ENCODE measurements around the gene SH3TC1. TPM values are rescaled to one million over a fixed set of nuclear protein-coding genes. Genes with fewer than 3 reads are reported as not detected.

SH3TC1 gene
- total and polyA plus RNA-seq, 9 donors = 1.1 to 34.5 (median 5.4) TPM

- intact Hi-C loops (cut with DNase I) = loop anchor here in 1 of 4 donors (5.0 kb wide), 1 partner anchor 328 kb away; no protein-coding TSS in a partner anchor
- no peak overlapping the region for H3K4me3 ChIP-seq
- TF ChIP-seq, protein P1, sequence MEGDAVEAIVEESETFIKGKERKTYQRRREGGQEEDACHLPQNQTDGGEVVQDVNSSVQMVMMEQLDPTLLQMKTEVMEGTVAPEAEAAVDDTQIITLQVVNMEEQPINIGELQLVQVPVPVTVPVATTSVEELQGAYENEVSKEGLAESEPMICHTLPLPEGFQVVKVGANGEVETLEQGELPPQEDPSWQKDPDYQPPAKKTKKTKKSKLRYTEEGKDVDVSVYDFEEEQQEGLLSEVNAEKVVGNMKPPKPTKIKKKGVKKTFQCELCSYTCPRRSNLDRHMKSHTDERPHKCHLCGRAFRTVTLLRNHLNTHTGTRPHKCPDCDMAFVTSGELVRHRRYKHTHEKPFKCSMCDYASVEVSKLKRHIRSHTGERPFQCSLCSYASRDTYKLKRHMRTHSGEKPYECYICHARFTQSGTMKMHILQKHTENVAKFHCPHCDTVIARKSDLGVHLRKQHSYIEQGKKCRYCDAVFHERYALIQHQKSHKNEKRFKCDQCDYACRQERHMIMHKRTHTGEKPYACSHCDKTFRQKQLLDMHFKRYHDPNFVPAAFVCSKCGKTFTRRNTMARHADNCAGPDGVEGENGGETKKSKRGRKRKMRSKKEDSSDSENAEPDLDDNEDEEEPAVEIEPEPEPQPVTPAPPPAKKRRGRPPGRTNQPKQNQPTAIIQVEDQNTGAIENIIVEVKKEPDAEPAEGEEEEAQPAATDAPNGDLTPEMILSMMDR (IDR thresholded peaks at IDR 0.05) = no peak
- TF ChIP-seq POLR2A (IDR thresholded peaks at IDR 0.05) = no peak
- TF ChIP-seq EP300 (IDR thresholded peaks at IDR 0.05) = no peak
- no peaks in the 10 kb centered on the region for H3K27me3 ChIP-seq
- H3K4me1 ChIP-seq (ENCODE audit: insufficient read depth) = no peaks in the 10 kb centered on the region
- H3K36me3 ChIP-seq = no peaks in the 10 kb centered on the region
- DNase-seq = no peak
- H3K27ac ChIP-seq = no peak overlapping the region
- 96 to 100% (median 98%) methylated on average over 1 of the region's 1 CpG for WGBS, 3 donors
- no peaks in the 10 kb centered on the region for H3K9me3 ChIP-seq
Measured at GRCh38 chr4:8234715-8235114, 35.6 kb downstream of the SH3TC1 start.

DNA sequence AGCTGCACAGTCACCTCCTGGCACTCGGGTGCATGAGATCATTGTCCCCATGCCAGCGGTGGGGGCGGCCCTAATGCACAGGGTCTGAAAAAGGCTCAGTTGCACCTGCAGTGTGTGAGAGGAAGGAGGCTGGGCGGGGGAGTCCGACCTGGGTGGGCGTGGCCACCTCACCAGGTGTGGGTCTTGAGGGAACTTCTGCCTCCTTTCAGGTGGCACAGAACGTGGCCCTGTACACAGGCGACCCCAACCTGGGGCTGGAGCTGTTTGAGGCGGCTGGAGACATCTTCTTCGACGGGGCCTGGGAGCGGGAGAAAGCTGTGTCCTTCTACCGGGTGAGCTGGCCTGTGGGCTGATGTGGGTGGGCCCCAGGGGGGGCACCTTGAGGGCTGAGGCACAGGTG, 36.1 kb downstream of the SH3TC1 start:
- Histone ChIP-seq H3K4me3 (no peak overlapping the region), H3K9me3 (no peaks in the 10 kb centered on the region), H3K27me3 (no peaks in the 10 kb centered on the region), H3K4me1 (ENCODE audit: insufficient read depth) (no peaks in the 10 kb centered on the region), H3K27ac (no peak overlapping the region), H3K36me3 (no peaks in the 10 kb centered on the region)
- intact Hi-C loops (cut with DNase I) = no loop called here
- 82 to 85% (median 83%) methylated on average over 13 of the region's 13 CpGs for WGBS, 3 donors
- no peak for TF ChIP-seq POLR2A (IDR thresholded peaks at IDR 0.05)
- TF ChIP-seq EP300 (IDR thresholded peaks at IDR 0.05) = no peak
- TF ChIP-seq, protein P1 (IDR thresholded peaks at IDR 0.05) = no peak
- DNase-seq = no peak

- TF ChIP-seq POLR2A (IDR thresholded peaks at IDR 0.05) (no peak), EP300 (IDR thresholded peaks at IDR 0.05) (no peak)
- TF ChIP-seq, protein P1 (IDR thresholded peaks at IDR 0.05) = no peak
- no peaks in the 10 kb centered on the region for H3K4me1 ChIP-seq (ENCODE audit: insufficient read depth)
- H3K9me3 ChIP-seq = no peaks in the 10 kb centered on the region
- DNase-seq = no peak
- whole genome bisulfite sequencing, 3 donors = 91 to 94% (median 94%) methylated on average over 12 of the region's 12 CpGs
- H3K4me3 ChIP-seq = no peak overlapping the region
- intact Hi-C loops (cut with DNase I) = no loop called here
- no peak overlapping the region for H3K27ac ChIP-seq
- no peaks in the 10 kb centered on the region for H3K27me3 ChIP-seq
- H3K36me3 ChIP-seq = no peaks in the 10 kb centered on the region
Measured at GRCh38 chr4:8235686-8236085, 36.6 kb downstream of the SH3TC1 start.

DNA sequence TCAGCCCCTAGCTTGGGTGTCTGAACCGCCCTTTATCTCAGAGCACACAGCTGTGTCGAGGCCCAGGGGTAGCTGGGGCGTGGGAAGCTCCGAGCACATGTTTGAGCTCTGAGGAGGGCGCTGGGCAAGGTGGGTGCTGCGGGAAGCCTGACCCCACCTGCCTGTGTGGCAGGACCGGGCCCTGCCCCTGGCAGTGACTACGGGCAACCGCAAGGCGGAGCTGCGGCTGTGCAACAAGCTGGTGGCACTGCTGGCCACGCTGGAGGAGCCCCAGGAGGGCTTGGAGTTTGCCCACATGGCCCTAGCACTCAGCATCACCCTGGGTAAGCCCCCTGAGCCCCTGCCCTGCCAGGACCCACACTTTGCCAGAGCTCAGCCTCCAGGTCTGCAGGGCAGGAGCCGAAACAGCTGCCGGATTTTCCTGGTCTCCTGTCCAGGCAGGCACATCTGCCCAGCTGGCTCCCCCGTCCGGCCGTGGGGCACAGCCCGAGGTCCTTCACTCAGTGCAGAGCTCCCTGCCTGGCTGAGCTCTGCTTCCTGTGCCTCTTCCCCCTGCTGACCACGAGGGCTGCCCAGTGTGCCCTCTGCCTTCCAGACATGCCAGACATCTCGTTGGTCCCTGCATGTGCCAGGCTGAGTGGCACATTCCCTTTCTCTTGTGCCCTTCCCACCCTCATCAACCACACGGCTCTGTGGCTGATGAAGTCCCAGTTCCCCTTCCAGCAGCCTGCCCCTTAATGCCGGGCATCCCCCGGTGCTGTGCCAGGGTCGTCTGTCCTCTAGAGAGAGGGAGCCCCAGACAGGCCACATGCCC, 37.2 kb downstream of the SH3TC1 start:
- Histone ChIP-seq H3K27ac (no peak overlapping the region), H3K27me3 (no peaks in the 10 kb centered on the region), H3K4me1 (ENCODE audit: insufficient read depth) (no peaks in the 10 kb centered on the region), H3K9me3 (no peaks in the 10 kb centered on the region), H3K36me3 (no peaks in the 10 kb centered on the region), H3K4me3 (no peak overlapping the region)
- 88 to 92% (median 91%) methylated on average over 24 of the region's 24 CpGs for WGBS, 3 donors
- no peak for TF ChIP-seq EP300 (IDR thresholded peaks at IDR 0.05)
- no peak for DNase-seq
- intact Hi-C loops (cut with DNase I) = no loop called here

DNA sequence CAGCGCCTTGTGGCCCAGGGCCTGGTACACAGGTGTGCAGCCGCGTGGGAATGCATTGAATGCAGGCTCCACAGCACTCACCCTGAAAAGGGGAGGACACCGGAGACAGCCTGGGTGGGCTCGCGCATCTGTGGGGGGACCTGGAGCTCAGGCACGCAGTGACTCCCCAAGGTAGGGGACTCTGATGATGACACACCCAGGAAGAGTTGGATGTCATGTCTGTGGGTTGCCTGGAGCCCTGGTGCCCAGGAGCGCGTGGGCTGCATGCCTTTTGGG, 37.8 kb downstream of the SH3TC1 start:
- no peak overlapping the region for H3K4me3 ChIP-seq
- H3K27ac ChIP-seq = no peak overlapping the region
- no peaks in the 10 kb centered on the region for H3K9me3 ChIP-seq
- no peaks in the 10 kb centered on the region for H3K36me3 ChIP-seq
- intact Hi-C loops (cut with DNase I) = no loop called here
- 91 to 95% (median 92%) methylated on average over 9 of the region's 9 CpGs for WGBS, 3 donors
- no peaks in the 10 kb centered on the region for H3K27me3 ChIP-seq
- DNase-seq = no peak
- no peaks in the 10 kb centered on the region for H3K4me1 ChIP-seq (ENCODE audit: insufficient read depth)
- TF ChIP-seq POLR2A (IDR thresholded peaks at IDR 0.05) (no peak), EP300 (IDR thresholded peaks at IDR 0.05) (no peak)
- TF ChIP-seq, protein P1 (IDR thresholded peaks at IDR 0.05) = no peak
